NCI-H2107 treated with DMSO at 0.1 percent for 48 hours (cell line): ENCODE results near the gene CIROP.

Experiments used
- DNase-seq: peaks from one replicate; lab custom pipeline; 2025; ENCODE audit not compliant: unreplicated experiment; lab: John Stamatoyannopoulos, UW

Gene CIROP

GRCh38 chr14:23094666-23095195 is 10.1 kb downstream of the CIROP start, which contains the start of gene ACIN1:
Gene ACIN1, minus strand, starts transcription at chr14:23095136. Its CDS starts 24 bp downstream, at chr14:23095112.
- no peak for DNase-seq

GRCh38 chr14:23093991-23094665 is 10.7 kb downstream of the CIROP start:
- no peak for DNase-seq

DNA sequence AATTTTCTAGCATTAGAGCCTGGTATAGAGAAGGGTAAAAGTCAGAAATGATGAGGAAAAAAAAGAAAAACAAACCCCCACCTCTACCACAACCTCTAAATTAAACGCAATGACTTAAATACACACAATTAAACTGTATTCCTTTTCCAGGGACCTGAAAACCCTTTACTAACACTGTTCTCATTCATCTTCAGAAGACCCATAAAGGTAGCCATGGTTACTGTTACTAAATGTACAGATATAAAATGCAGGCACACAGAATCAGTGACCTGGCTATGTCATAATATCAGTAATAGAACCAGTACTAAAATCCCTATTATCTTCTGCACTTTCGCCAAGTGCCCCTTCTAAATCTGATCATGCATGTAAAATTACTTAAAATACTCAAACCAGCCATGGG is 11.3 kb downstream of the CIROP start:
- DNase-seq = no peak

DNA sequence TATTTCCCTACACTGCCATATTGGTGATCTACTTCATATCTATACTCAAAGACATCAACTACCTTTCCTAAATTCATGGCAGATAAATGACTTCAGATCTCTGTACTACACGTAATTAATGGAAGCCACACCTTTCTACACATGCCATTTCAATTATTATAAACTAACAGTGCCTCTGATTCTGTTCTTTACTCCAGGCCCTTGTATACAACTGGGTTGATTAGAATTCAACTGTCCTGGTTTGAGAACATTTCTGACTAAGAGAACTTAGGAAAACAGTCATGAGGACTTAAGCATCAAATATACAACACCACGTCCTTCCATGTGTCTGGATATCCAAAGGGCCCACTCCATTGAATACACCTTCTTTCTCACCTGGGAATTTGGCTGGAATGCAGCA is 11.7 kb downstream of the CIROP start:
- DNase-seq = no peak

GRCh38 chr14:23091294-23092225 is 13.2 kb downstream of the CIROP start:
- DNase-seq = no peak

GRCh38 chr14:23090254-23090636 is 14.5 kb downstream of the CIROP start:
- no peak for DNase-seq

DNA sequence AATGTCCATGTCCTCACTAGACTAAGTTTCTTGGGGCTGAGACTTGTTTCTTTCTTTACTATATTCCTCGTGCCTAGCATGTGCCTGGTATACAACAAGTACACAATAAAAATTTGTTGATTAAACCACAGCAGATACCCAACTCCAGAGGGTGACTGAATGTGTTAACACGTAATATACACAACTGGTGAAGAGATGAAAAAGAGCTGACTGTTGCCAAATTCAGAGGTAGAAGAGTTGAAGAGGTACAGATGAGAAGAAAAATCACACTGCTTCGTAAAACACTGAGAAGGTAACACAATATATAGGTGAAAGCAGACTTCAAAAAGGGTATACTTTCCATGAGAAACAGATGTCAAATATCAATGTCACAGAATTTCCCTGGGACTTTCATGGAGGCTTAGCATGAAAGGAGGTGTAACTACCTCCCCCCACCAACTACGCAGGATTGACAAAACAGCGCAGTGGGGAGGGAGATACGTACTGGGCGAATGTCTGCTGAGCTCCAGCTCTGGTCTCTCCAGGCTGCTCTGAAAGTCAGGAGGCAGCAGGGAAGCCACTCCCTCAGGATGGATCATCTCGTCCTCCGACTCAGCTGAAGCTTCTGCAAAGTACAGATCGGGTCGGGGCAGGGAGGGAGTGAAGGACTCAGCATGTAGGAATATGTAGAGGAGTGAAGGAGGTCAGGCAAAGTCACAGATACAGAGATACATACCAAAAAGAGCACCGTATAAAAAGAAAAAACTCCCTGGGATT is 15.1 kb downstream of the CIROP start:
- no peak for DNase-seq

- DNase-seq = no peak
Observed at GRCh38 chr14:23086565-23086964, 18.2 kb downstream of the CIROP start.

DNA sequence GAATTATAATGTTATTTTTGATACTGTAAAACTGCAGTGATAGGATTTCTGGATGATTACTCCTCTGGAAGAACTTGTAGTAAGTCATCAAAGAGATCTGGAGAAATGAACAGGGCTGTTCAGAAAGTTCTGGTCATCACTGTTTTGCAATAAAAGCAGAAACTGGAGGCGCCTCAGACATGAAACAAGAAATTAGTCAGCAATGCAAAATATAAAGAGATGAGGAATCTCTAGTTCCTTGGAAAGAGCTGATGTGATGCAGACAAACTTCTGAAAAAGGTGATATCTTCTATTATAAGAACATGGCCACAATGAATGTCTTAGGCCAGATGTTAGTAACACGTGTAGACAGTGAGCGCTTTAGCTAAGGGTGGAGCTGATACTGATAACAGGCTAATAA is 19.3 kb downstream of the CIROP start:
- DNase-seq = no peak

GRCh38 chr14:23080474-23080873 is 24.3 kb downstream of the CIROP start:
- no peak for DNase-seq

GRCh38 chr14:23079716-23080115 is 25.1 kb downstream of the CIROP start:
- DNase-seq = no peak

- no peak for DNase-seq
Observed at GRCh38 chr14:23078692-23079116, 26.1 kb downstream of the CIROP start.

- DNase-seq = no peak
Observed at GRCh38 chr14:23077962-23078361, 26.8 kb downstream of the CIROP start.

GRCh38 chr14:23076785-23077408 is 27.9 kb downstream of the CIROP start:
- DNase-seq = no peak

GRCh38 chr14:23074906-23075305 is 29.9 kb downstream of the CIROP start:
- DNase-seq = no peak

DNA sequence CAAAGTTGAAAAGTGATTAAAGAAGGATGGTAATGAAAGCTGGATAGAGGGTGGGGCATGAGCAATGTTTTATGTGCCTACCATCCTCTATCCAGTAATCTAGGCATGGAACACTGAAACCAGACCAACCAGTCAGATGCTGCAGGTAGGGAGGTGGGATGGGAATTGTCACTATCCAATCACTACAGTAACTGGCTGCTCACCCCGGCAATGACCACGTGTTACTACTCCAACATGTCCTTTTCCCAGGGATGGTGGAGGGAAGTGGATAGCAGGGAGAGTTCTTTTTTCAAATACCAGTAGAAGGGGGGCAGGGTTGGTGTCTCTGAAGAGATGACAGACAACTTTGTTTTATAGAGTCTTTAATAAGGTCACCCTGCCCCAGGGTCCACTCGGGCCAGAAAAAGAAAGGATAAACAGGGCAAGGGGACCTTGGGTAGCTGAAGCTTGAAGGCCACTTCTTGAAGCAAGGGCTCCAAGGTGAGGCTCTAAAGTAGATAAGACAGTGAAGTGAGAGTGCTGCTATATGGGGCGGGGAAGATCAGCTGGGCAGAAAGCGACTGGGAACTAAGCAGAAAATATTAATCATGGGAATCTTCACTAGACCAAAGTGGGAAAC is 32.8 kb downstream of the CIROP start:
- DNase-seq = no peak

- no peak for DNase-seq
Observed at GRCh38 chr14:23071244-23071920, 33.4 kb downstream of the CIROP start.

DNA sequence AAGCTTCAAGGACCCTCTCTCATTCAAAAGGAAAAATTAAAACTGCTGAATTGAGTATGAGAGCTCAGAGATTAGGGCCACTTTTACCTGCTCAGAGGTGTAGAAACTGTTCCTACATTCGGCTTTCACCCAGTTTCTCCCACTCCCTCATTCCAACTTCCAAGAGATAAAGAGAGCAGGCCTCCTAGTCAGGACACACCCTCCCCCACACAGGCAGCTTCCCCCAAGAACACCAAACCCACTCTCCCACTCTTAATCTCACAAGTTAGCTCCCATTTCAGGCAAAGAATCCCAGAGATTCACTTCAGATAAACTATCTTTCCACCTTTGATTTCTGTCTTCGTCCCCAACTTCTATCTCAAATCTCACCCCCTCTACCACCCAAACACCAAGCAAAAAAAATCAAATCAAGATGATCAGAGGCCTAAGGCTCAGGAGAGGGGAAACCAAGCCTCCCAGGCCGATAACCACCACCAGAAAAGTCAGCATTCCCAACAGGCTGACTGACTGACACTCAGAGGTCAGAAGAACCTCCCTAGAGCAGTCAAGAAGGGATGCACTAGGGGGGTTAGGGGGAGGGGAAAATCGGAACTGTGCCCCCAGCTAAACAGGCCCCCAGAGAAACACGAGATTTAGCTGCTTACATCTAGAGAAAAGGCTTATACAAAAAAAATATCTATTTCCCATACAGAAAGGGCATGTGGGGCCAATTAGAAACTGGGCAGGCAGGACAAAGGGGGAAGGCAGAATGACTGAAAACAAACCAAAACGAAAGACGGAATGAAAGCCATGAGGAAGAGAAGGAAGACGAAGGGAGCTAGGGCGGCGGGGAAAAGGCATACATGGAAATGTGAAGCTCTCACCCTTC is 34.3 kb downstream of the CIROP start:
- DNase-seq = no peak

DNA sequence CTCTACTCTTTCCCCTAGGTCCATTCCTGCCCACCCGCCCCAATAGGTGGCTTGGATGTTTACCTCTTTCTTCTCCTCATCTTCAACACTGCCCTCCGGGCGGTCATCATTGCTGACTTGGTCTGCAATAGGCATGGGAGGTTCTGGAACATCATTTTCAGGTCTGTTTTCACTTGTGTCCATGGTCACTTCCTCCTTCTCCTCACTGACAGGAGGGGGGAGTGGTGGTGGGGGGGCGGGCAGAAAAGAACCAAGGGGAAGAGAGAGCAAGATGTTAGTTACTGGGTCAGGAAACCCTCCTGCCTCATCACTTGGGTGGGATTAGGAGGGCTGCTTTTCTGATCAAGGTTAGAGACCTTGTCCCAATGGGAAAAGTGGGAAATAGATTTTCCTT is 35.4 kb downstream of the CIROP start:
- DNase-seq = no peak
